Esophagus (tissue), 2 donors: ENCODE measurements around the gene SLC5A3. TPM values are rescaled to one million over a fixed set of nuclear protein-coding genes. Genes with fewer than 3 reads are reported as not detected.

ENCODE experiments used
- H3K27ac ChIP-seq, 2 donors: one replicate each; pipeline ENCODE4 v1.5.1; 2013; ENCODE audit warnings: low read depth in 2 of 2, mild to moderate bottlenecking in 2 of 2, inconsistent platforms in 1 of 2, low read length in 1 of 2, moderate library complexity in 1 of 2
- H3K27me3 ChIP-seq, 2 donors: one replicate each; pipeline ENCODE4 v1.6.1; 2013; ENCODE audit warnings: low read length in 2 of 2, control low read depth in 1 of 2, mild to moderate bottlenecking in 1 of 2; ENCODE audit not compliant: insufficient read depth in 2 of 2, control insufficient read depth in 1 of 2
- H3K36me3 ChIP-seq, 2 donors: one replicate each; pipeline ENCODE4 v1.6.1; 2013; ENCODE audit warnings: low read length in 1 of 2; ENCODE audit not compliant: control insufficient read depth in 2 of 2, insufficient read depth in 2 of 2
- H3K4me1 ChIP-seq, 2 donors: one replicate each; pipeline ENCODE4 v1.6.1; 2013; ENCODE audit warnings: low read length in 1 of 2; ENCODE audit not compliant: control insufficient read depth in 2 of 2, insufficient read depth in 2 of 2
- H3K4me3 ChIP-seq, 2 donors: one replicate each; pipeline ENCODE4 v1.5.1; 2013; ENCODE audit warnings: low read length in 2 of 2, mild to moderate bottlenecking in 2 of 2, low read depth in 1 of 2, moderate library complexity in 1 of 2
- H3K9me3 ChIP-seq, 2 donors: one replicate each; pipeline ENCODE4 v1.6.1; 2013; ENCODE audit warnings: mild to moderate bottlenecking in 2 of 2, low read depth in 1 of 2, low read length in 1 of 2, moderate library complexity in 1 of 2; ENCODE audit not compliant: control insufficient read depth in 2 of 2, insufficient read depth in 1 of 2
- WGBS, 2 donors: extraction: QIAGEN DNeasy Blood & Tissue Kit; methylation state at CpG; one replicate each; pipeline ENCODE4 v1.1.7; 2013; 5-methylcytosine and 5-hydroxymethylcytosine counted together
- polyA plus RNA-seq, 2 donors: library from polyadenylated mRNA; stranded (reverse); fragments of 200-250 nt; gene quantifications; one replicate each; pipeline ENCODE4 v1.2.3, GENCODE V29; 2013
- donor health status: healthy with polysubstance abuse.
- donor health status: Bipolar disorder and iron deficiency.

SLC5A3 gene
- polyA plus RNA-seq, 2 donors, result 1.4 to 1.6 TPM

GRCh38 chr21:34078915-34079314 is 5.5 kb downstream of the SLC5A3 start:
- H3K9me3 ChIP-seq, result no peaks in the 10 kb centered on the region
- no peaks in the 10 kb centered on the region for H3K27me3 ChIP-seq
- no peaks in the 10 kb centered on the region for H3K36me3 ChIP-seq
- 45 to 46% methylated on average over 2 of the region's 2 CpGs for WGBS, 2 donors
- no peak overlapping the region for H3K27ac ChIP-seq
- peaks cover 0 to 2% of the 10 kb centered on the region in 2 donors for H3K4me1 ChIP-seq
- no peak overlapping the region for H3K4me3 ChIP-seq

GRCh38 chr21:34080710-34081109 is 7.3 kb downstream of the SLC5A3 start:
- 92 to 99% methylated on average over 5 of the region's 5 CpGs for WGBS, 2 donors
- Histone ChIP-seq H3K9me3 (no peaks in the 10 kb centered on the region), H3K4me3 (no peak overlapping the region), H3K4me1 (peaks cover 0 to 2% of the 10 kb centered on the region in 2 donors), H3K36me3 (no peaks in the 10 kb centered on the region), H3K27me3 (no peaks in the 10 kb centered on the region), H3K27ac (no peak overlapping the region)

- Histone ChIP-seq H3K4me1 (peaks cover 3 to 7% of the 10 kb centered on the region in 2 donors), H3K4me3 (no peak overlapping the region), H3K27me3 (no peaks in the 10 kb centered on the region), H3K36me3 (no peaks in the 10 kb centered on the region), H3K27ac (no peak overlapping the region), H3K9me3 (no peaks in the 10 kb centered on the region)
- WGBS, 2 donors, result 79 to 88% methylated on average over 4 of the region's 4 CpGs
These were observed 9.4 kb downstream of the SLC5A3 start for GRCh38 chr21:34082769-34083168.

- no peak overlapping the region for H3K27ac ChIP-seq
- no peak overlapping the region for H3K4me3 ChIP-seq
- H3K9me3 ChIP-seq, result no peaks in the 10 kb centered on the region
- H3K27me3 ChIP-seq, result no peaks in the 10 kb centered on the region
- no peaks in the 10 kb centered on the region for H3K36me3 ChIP-seq
- peaks cover 3 to 7% of the 10 kb centered on the region in 2 donors for H3K4me1 ChIP-seq
- whole genome bisulfite sequencing, 2 donors, result 90 to 91% methylated on average over 3 of the region's 3 CpGs
These were observed 10.0 kb downstream of the SLC5A3 start for GRCh38 chr21:34083357-34083756.

GRCh38 chr21:34085129-34085528 is 11.8 kb downstream of the SLC5A3 start:
- 92 to 100% methylated on average over 2 of the region's 2 CpGs for WGBS, 2 donors
- Histone ChIP-seq H3K4me1 (peaks cover 3 to 5% of the 10 kb centered on the region in 2 donors), H3K27me3 (no peaks in the 10 kb centered on the region), H3K36me3 (no peaks in the 10 kb centered on the region), H3K4me3 (no peak overlapping the region), H3K27ac (no peak overlapping the region), H3K9me3 (no peaks in the 10 kb centered on the region)

GRCh38 chr21:34086887-34087306 is 13.5 kb downstream of the SLC5A3 start:
- 81 to 83% methylated on average over 5 of the region's 5 CpGs for WGBS, 2 donors
- Histone ChIP-seq H3K36me3 (no peaks in the 10 kb centered on the region), H3K4me1 (peaks cover 3 to 5% of the 10 kb centered on the region in 2 donors), H3K27me3 (no peaks in the 10 kb centered on the region), H3K27ac (no peak overlapping the region), H3K4me3 (no peak overlapping the region), H3K9me3 (no peaks in the 10 kb centered on the region)

GRCh38 chr21:34088752-34089151 is 15.4 kb downstream of the SLC5A3 start:
- Histone ChIP-seq H3K4me1 (peaks cover 3 to 5% of the 10 kb centered on the region in 2 donors), H3K9me3 (no peaks in the 10 kb centered on the region), H3K27ac (no peak overlapping the region), H3K36me3 (no peaks in the 10 kb centered on the region), H3K4me3 (no peak overlapping the region), H3K27me3 (no peaks in the 10 kb centered on the region)
- 89 to 95% methylated on average over 3 of the region's 3 CpGs for WGBS, 2 donors

GRCh38 chr21:34091032-34091431 is 17.7 kb downstream of the SLC5A3 start:
- WGBS, 2 donors, result 79 to 92% methylated on average over 3 to 4 of the region's 4 CpGs

GRCh38 chr21:34091607-34092006 is 18.2 kb downstream of the SLC5A3 start:
- H3K27me3 ChIP-seq, result no peaks in the 10 kb centered on the region
- WGBS, 2 donors, result 96 to 98% methylated on average over 2 of the region's 2 CpGs

More at GRCh38 chr21:34091032-34091431, 17.7 kb downstream of the SLC5A3 start:
- peaks cover 8 to 9% of the 10 kb centered on the region in 2 donors for H3K36me3 ChIP-seq
- H3K4me1 ChIP-seq, result peaks cover 3 to 5% of the 10 kb centered on the region in 2 donors
- no peaks in the 10 kb centered on the region for H3K27me3 ChIP-seq
- no peak overlapping the region for H3K27ac ChIP-seq
- no peak overlapping the region for H3K4me3 ChIP-seq
- H3K9me3 ChIP-seq, result no peaks in the 10 kb centered on the region

GRCh38 chr21:34092262-34092921 is 19.0 kb downstream of the SLC5A3 start:
- no peaks in the 10 kb centered on the region for H3K9me3 ChIP-seq
- no peak overlapping the region for H3K27ac ChIP-seq
- no peaks in the 10 kb centered on the region for H3K27me3 ChIP-seq
- H3K4me3 ChIP-seq, result no peak overlapping the region
- H3K4me1 ChIP-seq, result peaks cover 0 to 2% of the 10 kb centered on the region in 2 donors
- 48 to 53% methylated on average over 6 of the region's 6 CpGs for WGBS, 2 donors
- H3K36me3 ChIP-seq, result peaks cover 9 to 12% of the 10 kb centered on the region in 2 donors

More at GRCh38 chr21:34091607-34092006, 18.2 kb downstream of the SLC5A3 start:
- Histone ChIP-seq H3K4me3 (no peak overlapping the region), H3K27ac (no peak overlapping the region), H3K4me1 (peaks cover 3 to 5% of the 10 kb centered on the region in 2 donors), H3K9me3 (no peaks in the 10 kb centered on the region), H3K36me3 (peaks cover 9 to 12% of the 10 kb centered on the region in 2 donors)
